ENCODE data around the gene LRRC32. TPM values are rescaled to one million over a fixed set of nuclear protein-coding genes. Genes with fewer than 3 reads are reported as not detected.
"Not testable (repeated sequence)": the region's sequence is repeated elsewhere in the genome, so short reads cannot be mapped to it uniquely, and the experiment has no call there.

The LRRC32 gene
- total RNA-seq, 1 experiment from 2014 or later, result 1.3 TPM

DNA sequence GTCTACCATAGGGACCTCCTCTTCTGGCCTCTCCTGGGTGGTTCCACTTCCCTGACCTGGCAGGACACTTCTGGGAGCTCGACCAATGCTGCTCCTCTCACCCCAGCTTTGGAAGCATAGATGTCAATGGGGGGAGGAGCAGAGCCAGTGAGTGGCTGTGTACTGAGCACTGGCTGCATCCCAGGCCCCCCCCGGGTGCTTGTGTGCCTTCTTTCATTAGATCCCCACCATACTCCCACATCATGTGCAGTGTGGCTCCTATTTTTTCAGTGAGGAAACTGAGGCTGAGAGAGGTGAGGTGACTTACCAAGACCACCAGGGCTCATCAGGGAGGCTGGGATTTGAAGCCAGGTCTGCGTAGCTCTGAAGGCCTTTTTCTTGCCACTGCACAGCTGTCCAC, 44.3 kb downstream of the LRRC32 start:
- DNase-seq (ENCODE audit: low read depth), result no peak
- in situ Hi-C loops (cut with HindIII; ENCODE audit: low pct_unique_long_range_greater_than_20kb, low sequenced_read_pairs), result no loop called here

- no peak for DNase-seq (ENCODE audit: low read depth)
- in situ Hi-C loops (cut with HindIII; ENCODE audit: low pct_unique_long_range_greater_than_20kb, low sequenced_read_pairs), result no loop called here
These were observed 44.9 kb downstream of the LRRC32 start for GRCh38 chr11:76625472-76626186.

DNA sequence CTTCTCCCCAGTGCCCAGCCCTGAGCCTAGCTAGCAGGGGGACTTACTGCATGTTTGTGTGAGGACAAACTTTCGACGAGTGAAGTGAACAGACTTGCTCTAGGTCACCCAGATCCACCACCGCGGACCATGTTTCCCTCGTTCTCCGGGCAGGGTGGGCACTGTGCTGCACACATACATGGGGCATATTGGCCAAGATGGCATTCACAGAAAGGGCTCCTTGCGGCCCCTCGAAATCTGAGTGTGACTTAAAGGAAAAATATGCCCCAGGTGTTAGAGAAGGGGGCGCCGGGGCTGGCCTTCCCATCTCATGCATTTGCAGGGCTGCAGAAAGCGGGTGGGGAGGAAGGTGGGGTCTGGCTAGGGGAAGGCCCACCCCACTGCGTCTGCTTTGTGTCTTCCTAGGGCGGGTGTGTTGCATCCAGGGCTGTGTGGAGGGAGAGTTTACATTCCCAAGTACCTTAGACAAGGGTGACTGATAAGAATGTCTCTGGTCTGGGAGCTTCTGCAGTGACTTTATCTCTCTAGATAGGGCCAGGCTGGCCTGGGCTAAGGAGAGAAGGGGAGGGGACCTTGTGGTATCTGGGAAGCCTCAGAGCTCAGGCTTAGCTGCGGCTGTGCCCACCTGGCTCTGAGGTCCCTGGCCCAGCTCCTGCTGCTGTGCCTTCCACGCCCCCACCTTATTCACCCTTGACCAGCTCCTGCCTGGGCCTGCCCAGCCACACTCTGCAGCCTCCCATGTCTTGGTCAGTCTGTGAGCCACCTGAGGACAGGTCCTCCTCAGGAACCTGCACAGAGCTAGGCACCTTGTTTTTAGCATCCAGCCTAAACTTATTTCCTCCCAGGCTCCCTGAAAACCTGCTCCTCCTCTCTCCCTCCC, 45.8 kb downstream of the LRRC32 start:
- no peak for DNase-seq (ENCODE audit: low read depth)
- in situ Hi-C loops (cut with HindIII; ENCODE audit: low pct_unique_long_range_greater_than_20kb, low sequenced_read_pairs), result no loop called here

GRCh38 chr11:76623884-76624419, 46.6 kb downstream of the LRRC32 start:
- in situ Hi-C loops (cut with HindIII; ENCODE audit: low pct_unique_long_range_greater_than_20kb, low sequenced_read_pairs), result no loop called here

GRCh38 chr11:76623171-76623883, 47.2 kb downstream of the LRRC32 start:
- no peak for DNase-seq (ENCODE audit: low read depth)
- in situ Hi-C loops (cut with HindIII; ENCODE audit: low pct_unique_long_range_greater_than_20kb, low sequenced_read_pairs), result no loop called here

More at GRCh38 chr11:76623884-76624419, 46.6 kb downstream of the LRRC32 start:
- no peak for DNase-seq (ENCODE audit: low read depth)

DNA sequence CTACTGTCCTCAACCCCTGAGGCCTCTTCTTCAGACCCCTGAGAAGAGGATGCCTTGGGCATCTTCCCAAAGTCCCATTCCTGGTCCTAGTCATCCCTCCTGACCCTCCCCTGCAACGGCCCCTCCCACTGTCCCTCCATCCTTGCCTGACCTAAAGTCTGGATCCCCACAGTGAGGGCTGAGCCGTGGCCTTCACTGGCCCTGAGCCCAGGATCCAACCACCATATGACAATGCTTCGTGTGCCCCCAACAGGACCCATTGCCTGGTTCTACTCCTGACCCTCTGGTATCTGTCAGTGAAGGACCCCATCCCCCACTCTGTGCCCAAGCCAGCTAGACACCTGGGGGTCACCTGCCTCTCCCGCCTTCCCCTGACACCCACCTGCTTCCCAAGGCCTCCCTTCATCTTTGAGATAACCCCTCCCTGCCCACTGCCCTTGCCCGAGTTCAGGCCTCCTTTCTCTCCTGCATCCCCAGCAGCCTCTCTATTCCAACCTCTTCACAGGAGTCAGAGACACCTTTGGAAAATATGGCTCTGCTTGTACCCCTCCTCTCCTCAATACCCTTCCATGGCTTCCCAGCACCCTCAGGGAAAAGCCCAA, 48.0 kb downstream of the LRRC32 start:
- in situ Hi-C loops (cut with HindIII; ENCODE audit: low pct_unique_long_range_greater_than_20kb, low sequenced_read_pairs), result no loop called here
- DNase-seq (ENCODE audit: low read depth), result no peak

GRCh38 chr11:76621868-76622267, 48.7 kb downstream of the LRRC32 start:
- no peak for DNase-seq (ENCODE audit: low read depth)
- in situ Hi-C loops (cut with HindIII; ENCODE audit: low pct_unique_long_range_greater_than_20kb, low sequenced_read_pairs), result no loop called here

DNA sequence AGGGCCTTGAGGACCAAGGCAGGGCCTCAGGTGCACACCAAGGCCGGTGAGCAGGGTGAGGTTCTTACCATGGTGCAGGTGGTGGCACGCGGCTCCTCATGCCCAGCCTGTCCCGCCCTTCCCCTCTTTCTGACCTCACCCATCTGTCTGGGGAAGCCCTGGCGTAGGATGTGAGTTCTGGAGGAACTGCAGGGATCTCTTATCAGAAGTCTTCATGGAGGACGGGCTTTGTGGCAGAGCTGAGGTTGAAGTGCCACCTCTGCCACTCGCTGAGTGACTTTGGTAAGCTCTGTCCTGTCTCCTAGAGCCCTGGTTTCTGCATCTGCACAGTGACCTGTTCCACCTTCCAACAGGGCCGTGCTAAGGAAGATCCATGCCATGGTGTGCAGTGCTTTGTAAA, 49.1 kb downstream of the LRRC32 start:
- no peak for DNase-seq (ENCODE audit: low read depth)
- in situ Hi-C loops (cut with HindIII; ENCODE audit: low pct_unique_long_range_greater_than_20kb, low sequenced_read_pairs), result no loop called here

GRCh38 chr11:76620489-76620888, 50.1 kb downstream of the LRRC32 start:
- no peak for DNase-seq (ENCODE audit: low read depth)
- in situ Hi-C loops (cut with HindIII; ENCODE audit: low pct_unique_long_range_greater_than_20kb, low sequenced_read_pairs), result no loop called here

DNA sequence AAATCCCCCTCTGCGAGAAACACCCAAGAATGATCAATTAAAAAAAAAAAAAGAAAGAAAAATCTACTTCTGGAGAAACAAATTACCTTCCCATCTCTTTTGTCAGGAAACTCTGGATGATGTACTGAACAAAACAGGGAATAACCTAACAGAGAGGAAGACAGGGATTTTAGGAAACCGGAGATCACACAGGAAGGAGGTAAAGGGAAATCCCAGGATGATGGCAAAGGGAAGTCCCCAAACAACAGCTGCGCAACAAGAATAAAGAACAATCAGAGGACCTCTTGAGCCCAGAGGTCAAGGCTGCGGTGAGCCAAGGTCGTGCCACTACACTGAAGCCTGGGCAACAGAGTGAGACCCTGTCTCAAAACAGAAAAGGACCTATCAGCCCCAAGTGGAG, 50.7 kb downstream of the LRRC32 start:
- DNase-seq (ENCODE audit: low read depth); in situ Hi-C loops (cut with HindIII; ENCODE audit: low pct_unique_long_range_greater_than_20kb, low sequenced_read_pairs): not testable (repeated sequence)

DNA sequence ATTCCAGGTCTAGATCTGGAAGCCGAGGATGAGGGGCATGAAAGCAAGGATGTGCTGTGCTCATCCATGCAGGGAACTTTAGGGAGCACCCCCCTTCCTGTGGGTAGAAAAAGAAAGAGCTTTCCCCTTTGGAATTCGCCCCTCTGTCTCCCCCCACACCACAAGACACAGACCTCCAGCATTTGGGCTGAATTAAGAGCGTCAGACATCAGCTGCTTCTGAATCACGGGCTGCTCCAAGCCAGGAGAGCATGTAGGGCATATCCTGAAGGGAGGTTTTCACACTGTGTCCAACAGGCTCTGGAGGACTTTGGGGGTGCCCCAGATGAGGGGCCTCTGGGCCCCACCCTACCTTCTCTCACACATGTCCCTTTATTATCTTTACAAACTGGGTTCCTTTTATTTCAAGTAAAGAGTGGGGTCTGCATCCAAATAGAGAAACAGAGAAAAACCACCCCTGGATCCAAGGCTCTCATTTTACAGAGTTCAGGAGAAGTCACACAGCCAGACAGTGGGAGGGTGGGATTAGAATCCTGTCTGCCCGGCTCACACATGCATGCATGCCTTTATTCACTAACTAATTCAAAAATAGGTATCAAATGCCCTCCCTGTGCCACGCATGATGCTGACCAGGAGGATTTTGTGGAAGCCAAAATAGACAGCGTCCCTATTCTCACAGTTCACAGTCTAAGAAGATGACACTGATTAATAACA, 52.8 kb downstream of the LRRC32 start:
- in situ Hi-C loops (cut with HindIII; ENCODE audit: low pct_unique_long_range_greater_than_20kb, low sequenced_read_pairs), result no loop called here
- no peak for DNase-seq (ENCODE audit: low read depth)

DNA sequence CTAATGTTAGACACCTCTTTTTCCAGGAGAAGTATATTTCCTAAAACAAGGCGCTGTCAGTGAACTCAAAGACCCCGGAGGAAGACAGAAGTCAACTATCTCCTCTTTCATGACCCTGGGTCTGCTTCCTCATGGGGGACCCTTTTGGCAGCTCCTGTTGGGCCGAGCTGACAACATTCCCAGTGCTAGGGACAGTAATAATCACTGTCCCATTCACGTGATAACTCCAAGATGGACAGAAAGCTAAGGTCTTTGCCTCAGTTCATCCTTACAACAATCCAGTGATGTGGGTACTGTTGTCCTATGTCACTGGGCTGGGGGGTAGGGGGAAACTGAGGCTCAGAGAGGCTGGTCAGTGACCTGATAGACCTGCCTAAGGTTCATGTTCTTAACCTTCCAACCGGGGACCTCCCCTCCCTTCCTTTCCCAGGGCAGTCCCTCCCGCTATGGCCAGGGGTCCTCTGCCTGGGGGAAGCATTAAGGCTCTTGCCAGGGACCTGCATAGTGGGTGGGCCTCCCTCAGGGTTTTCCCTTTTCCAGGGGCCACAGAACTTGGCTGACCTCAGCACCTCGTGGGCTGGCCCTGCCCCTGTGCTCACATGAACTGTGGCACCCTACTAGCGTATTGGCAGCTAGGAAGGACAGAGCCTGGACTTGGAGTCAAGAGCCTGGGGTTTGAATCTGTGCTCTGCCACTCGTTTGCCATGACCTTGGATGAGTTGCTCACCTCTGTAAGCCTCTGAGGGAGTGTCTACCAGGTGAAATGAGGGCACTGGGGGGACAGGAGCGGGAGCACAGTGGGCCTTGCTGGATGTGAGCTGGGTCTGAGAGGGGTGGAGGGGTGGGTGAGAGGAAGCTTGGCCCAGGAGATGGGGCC, 53.6 kb downstream of the LRRC32 start:
- DNase-seq (ENCODE audit: low read depth), result no peak
- in situ Hi-C loops (cut with HindIII; ENCODE audit: low pct_unique_long_range_greater_than_20kb, low sequenced_read_pairs), result no loop called here

- in situ Hi-C loops (cut with HindIII; ENCODE audit: low pct_unique_long_range_greater_than_20kb, low sequenced_read_pairs), result no loop called here
- no peak for DNase-seq (ENCODE audit: low read depth)
These were observed 54.6 kb downstream of the LRRC32 start for GRCh38 chr11:76615950-76616349.

- no peak for DNase-seq (ENCODE audit: low read depth)
- in situ Hi-C loops (cut with HindIII; ENCODE audit: low pct_unique_long_range_greater_than_20kb, low sequenced_read_pairs), result no loop called here
These were observed 55.9 kb downstream of the LRRC32 start for GRCh38 chr11:76614471-76615179.

- in situ Hi-C loops (cut with HindIII; ENCODE audit: low pct_unique_long_range_greater_than_20kb, low sequenced_read_pairs), result no loop called here
- no peak for DNase-seq (ENCODE audit: low read depth)
These were observed 56.6 kb downstream of the LRRC32 start for GRCh38 chr11:76613901-76614300.

DNA sequence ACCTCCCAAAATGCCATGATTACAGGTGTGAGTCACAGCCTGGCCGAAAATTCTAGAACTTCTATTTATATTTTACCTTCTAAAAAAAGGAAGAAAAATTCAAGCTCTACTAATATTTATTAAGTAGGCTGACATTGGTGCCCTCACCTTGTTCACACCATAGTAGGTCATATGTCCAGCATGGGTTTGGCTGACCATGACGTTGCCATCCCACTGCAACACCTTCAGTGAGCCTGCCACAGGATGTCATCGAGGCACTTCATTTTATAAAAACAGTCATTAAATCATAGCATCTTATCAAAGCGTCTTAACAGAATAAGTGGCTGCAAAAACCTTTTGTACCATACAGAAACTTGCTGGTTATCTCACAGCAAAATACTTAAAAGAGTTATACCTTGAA, 58.3 kb downstream of the LRRC32 start:
- DNase-seq (ENCODE audit: low read depth), result no peak
- in situ Hi-C loops (cut with HindIII; ENCODE audit: low pct_unique_long_range_greater_than_20kb, low sequenced_read_pairs), result no loop called here
